HUES48 (cell line): ENCODE data around the gene DRC3.

Experiments used
- H3K27ac ChIP-seq: one replicate; pipeline ENCODE4 v1.7.0; 2013; ENCODE audit warnings: low read depth, low read length, inconsistent platforms
- H3K27me3 ChIP-seq: 2 replicates; pipeline ENCODE4 v1.6.1; 2013; ENCODE audit warnings: mild to moderate bottlenecking, low read length; ENCODE audit not compliant: control insufficient read depth, insufficient read depth
- H3K36me3 ChIP-seq: 2 replicates; pipeline ENCODE4 v1.6.1; 2013; ENCODE audit warnings: low read length; ENCODE audit not compliant: control insufficient read depth, insufficient read depth
- H3K4me1 ChIP-seq: 2 replicates; pipeline ENCODE4 v1.6.1; 2013; ENCODE audit warnings: mild to moderate bottlenecking, low read length; ENCODE audit not compliant: control insufficient read depth, insufficient read depth
- H3K4me3 ChIP-seq: 2 replicates; pipeline ENCODE4 v1.5.1; 2013; ENCODE audit warnings: mild to moderate bottlenecking, low read depth, low read length
- H3K9ac ChIP-seq: 2 replicates; pipeline ENCODE4 v1.6.1; 2013; ENCODE audit warnings: mild to moderate bottlenecking, low read depth, low read length, moderate library complexity
- H3K9me3 ChIP-seq: 2 replicates; pipeline ENCODE4 v1.6.1; 2013; ENCODE audit warnings: low read length; ENCODE audit not compliant: control insufficient read depth, insufficient read depth

DRC3 gene

DNA sequence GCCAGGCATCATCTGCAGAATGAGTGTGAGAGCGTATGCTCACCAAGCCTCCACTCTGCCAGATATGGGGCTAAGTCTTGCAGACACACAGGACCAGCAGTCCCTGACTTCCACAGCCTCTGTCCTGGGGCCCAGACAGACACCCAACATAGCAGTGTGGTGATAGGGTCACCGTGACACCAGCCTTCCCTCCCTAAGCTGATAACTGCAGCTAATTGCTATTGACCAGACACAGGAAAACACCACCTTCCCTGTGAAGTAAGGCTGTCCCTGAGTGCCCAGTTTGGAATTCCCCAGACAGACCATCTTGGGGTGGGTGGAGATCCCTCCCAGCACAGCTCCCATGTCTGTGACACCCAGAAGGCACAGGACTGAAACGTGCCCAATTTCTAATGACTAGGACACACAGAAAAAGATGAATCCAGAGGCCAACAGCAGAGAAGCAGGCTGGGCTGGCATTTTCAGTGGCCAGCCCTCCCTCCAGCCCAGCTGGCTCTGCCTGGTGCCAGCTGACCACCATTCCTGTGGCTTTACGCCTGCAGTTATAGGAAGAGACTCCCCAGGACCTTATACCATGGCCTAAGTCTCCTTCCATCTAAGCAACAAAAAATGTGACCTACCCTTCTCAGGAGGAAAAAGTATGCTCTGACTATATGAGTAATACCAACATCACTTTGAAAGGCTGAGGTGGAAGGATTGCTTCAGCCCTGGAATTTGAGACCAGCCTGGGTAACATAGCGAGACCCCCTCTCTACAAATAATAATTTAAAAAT, 36.0 kb downstream of the DRC3 start:
- no peaks in the 10 kb centered on the region for H3K9me3 ChIP-seq

DNA sequence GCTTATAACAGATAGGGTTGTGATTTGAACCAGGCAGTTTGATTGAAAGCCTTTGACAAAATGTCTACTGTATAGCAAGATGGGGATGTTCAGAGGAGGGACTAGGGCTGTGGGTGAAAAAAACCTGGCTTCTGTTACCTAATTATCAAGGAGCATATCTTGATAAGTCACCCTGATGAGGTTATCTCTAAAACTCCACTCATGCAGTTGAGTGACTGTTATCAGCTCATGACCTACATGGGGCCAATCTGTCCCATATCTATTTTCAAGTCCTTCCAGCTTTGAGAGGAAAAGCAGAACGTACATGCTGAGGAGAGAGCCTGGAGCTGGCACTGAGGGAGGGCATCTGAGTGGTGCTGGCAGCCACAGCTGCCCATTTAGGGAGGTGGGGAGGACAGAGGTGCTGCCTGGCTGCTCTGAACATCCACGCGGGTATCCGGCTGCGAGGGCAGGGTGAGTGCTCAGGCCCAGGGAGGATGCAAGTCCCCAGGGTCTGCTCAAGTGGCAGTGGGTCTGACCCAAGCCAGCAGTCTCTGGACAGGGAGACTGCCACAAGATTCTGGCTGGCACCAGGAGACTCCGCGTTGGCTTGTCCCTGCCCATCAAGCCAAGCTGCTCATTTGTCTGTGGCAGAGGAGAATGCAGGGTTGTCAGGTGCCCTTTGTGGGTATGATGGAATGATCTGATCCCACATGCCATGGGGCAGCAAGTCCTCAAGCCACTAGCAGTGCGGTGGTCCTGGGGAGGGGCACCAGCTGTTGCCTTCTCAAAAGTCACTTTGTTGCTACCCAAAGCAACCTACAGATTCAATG, 37.2 kb downstream of the DRC3 start:
- Histone ChIP-seq H3K4me1 (peaks cover 5% of the 10 kb centered on the region), H3K27me3 (no peaks in the 10 kb centered on the region), H3K9ac (no peak overlapping the region), H3K9me3 (no peaks in the 10 kb centered on the region), H3K27ac (no peak overlapping the region), H3K36me3 (no peaks in the 10 kb centered on the region), H3K4me3 (no peak overlapping the region)

More for the DNA sequence above, 36.0 kb downstream of the DRC3 start:
- Histone ChIP-seq H3K27me3 (no peaks in the 10 kb centered on the region), H3K9ac (no peak overlapping the region), H3K36me3 (no peaks in the 10 kb centered on the region), H3K27ac (no peak overlapping the region), H3K4me1 (peaks cover 5% of the 10 kb centered on the region), H3K4me3 (no peak overlapping the region)

DNA sequence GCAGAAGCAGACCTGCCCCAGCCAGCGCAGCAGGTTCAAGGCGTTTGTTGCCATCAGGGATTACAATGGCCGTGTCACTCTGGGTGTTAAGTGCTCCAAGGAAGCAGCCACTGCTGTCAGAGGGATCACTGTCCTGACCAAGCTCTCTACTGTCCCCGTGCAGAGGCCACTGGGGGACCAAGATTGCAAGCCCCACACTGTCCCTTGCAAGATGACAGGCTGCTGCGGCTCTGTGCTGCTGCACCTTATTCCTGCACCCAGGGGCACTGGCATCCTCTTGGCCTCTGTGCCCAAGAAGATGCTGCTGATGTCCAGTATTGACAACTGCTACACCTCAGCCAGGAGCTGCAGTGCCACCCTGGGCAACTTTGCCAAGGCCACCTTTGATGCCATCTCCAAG, 38.6 kb downstream of the DRC3 start:
- no peak overlapping the region for H3K27ac ChIP-seq
- H3K9me3 ChIP-seq: no peaks in the 10 kb centered on the region
- H3K27me3 ChIP-seq: no peaks in the 10 kb centered on the region
- H3K4me3 ChIP-seq: no peak overlapping the region
- H3K4me1 ChIP-seq: peaks cover 5% of the 10 kb centered on the region
- no peaks in the 10 kb centered on the region; the same call in 1 of the 2 replicates for H3K36me3 ChIP-seq
- no peak overlapping the region for H3K9ac ChIP-seq

DNA sequence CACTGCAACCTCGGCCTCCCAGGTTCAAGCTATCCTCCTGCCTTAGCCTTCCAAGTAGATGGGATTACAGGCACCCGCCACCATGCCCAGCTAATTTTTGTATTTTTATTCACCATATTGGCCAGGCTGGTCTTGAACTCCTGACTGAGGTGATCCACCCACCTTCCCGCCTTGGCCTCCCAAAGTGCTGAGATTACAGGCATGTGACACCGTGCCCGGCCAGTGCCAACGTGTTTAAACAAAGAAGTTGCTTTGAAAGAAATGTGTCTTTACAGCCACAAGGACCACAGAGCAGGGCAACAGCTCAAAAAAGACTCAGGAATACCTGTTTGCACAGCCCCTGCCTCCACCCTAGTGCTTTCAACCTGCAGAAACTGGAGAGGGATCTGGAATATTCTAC, 41.3 kb downstream of the DRC3 start:
- H3K4me3 ChIP-seq: no peak overlapping the region
- H3K9ac ChIP-seq: no peak overlapping the region
- no peaks in the 10 kb centered on the region for H3K4me1 ChIP-seq
- no peaks in the 10 kb centered on the region for H3K9me3 ChIP-seq
- no peak overlapping the region for H3K27ac ChIP-seq
- no peaks in the 10 kb centered on the region for H3K27me3 ChIP-seq
- H3K36me3 ChIP-seq: no peaks in the 10 kb centered on the region; the same call in 1 of the 2 replicates

DNA sequence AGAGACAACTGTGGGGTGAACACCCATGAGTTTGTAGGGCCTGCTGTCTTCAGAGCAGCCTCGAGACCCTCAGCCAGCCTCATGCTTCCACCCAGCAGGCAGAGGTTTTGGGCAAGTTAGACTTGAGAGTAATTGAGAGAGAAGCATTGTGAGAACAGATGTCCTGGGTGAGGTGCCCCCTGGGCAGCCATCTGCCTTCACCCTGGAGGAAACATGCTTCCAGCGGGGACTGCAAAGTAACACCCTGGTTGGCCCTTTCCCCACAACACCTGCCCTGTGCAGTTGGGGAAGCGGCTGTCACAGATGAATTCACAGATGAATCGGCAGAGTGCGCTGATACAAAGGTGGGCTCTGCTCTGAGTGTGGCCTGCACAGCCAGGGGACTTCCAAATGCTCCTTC, 42.9 kb downstream of the DRC3 start:
- no peak overlapping the region for H3K27ac ChIP-seq
- no peaks in the 10 kb centered on the region for H3K9me3 ChIP-seq
- no peaks in the 10 kb centered on the region for H3K27me3 ChIP-seq
- H3K36me3 ChIP-seq: no peaks in the 10 kb centered on the region; the same call in 1 of the 2 replicates
- H3K4me3 ChIP-seq: no peak overlapping the region
- H3K4me1 ChIP-seq: 0 out of 2 replicates have a peak, but pooled peaks cover 5% of the 10 kb centered on the region
- H3K9ac ChIP-seq: no peak overlapping the region

DNA sequence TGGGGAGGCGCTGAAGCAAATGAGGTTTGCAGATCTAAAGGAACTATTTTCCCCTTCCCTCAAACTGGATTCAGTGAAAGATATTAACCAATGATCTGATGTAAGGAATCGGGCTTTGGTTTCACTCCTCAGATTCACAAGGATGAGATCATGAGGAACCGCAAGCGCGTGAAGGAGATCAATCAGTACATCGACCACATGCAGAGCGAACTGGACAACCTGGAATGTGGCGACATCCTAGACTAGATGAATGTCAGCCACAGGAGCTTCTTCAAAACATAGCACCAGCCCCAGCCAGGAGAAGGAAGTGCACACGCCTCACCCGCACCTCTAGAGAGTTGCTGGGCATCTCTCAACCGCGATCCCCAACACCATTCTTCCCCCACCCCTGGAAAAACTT, 43.8 kb downstream of the DRC3 start:
- H3K9me3 ChIP-seq: no peaks in the 10 kb centered on the region
- H3K4me1 ChIP-seq: 0 out of 2 replicates have a peak, but pooled peaks cover 5% of the 10 kb centered on the region
- no peak overlapping the region for H3K27ac ChIP-seq
- H3K27me3 ChIP-seq: no peaks in the 10 kb centered on the region
- H3K36me3 ChIP-seq: no peaks in the 10 kb centered on the region; the same call in 1 of the 2 replicates
- no peak overlapping the region for H3K9ac ChIP-seq
- no peak overlapping the region for H3K4me3 ChIP-seq

DNA sequence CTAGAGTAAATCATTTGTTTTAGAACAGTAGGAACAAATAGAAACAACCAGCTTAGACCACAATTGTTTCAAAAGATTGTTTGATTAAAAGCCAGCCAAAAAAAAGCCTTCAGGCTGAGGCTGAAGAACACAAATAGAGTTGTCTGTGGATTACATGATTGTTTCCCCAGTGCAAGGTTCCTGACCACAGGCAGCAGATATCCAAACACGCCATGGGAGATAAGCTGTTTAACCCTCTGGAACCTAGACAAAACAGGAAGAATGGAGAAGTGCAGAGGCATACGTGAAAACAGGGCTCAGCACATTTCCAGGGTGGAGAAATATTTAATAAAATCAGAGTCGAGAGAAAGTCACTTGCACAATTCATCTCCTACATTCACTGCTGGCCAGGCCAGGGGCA, 45.3 kb downstream of the DRC3 start:
- H3K27ac ChIP-seq: peak overlapping the region; percentile 54
- no peak overlapping the region for H3K9ac ChIP-seq
- H3K36me3 ChIP-seq: no peaks in the 10 kb centered on the region; the same call in 1 of the 2 replicates
- H3K4me1 ChIP-seq: 0 out of 2 replicates have a peak, but pooled peaks cover 5% of the 10 kb centered on the region
- H3K4me3 ChIP-seq: no peak overlapping the region
- H3K9me3 ChIP-seq: no peaks in the 10 kb centered on the region
- H3K27me3 ChIP-seq: no peaks in the 10 kb centered on the region

DNA sequence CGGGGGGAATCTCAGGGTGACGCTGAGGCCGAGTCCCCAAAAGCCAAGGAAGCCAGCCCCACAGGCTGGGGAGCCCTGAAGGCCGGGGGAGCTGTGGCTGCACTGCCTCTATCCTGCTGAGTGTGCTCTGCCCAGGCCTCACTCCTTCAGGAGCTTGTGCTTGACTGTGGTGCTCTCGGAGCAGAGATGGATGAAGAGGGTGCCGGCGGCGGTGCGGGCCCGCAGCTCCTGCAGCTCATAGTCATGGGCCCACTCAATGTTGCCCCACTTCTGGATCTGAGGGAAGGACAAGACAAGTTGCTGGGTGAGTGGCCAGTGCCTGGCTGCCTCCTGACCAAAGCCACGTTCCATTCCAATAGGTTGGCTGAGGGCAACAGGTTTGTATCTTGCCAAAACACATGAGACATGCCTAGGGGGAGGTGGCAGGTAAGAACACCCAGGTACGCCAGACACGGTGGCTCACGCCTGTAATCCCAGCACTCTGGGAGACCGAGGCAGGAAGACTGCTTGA, 45.8 kb downstream of the DRC3 start:
- Histone ChIP-seq H3K27me3 (no peaks in the 10 kb centered on the region), H3K4me1 (0 out of 2 replicates have a peak, but pooled peaks cover 5% of the 10 kb centered on the region), H3K9me3 (no peaks in the 10 kb centered on the region), H3K9ac (no peak overlapping the region), H3K27ac (no peak overlapping the region), H3K36me3 (no peaks in the 10 kb centered on the region; the same call in 1 of the 2 replicates), H3K4me3 (no peak overlapping the region)

DNA sequence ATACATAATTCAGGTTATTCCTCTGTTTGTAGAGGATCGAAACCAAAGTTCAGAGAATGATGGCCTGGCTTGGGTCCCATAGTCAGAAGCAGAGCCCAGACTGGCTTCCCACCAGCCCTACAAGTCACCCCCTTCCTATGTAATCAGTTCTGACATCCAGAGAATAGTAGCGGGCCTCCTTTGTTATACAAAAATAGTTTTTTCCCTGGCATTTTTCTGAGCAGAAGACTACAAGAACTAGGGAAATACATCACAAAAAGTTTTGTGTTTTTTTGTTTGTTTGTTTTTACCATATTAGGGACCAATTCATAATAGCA, 47.1 kb downstream of the DRC3 start:
- H3K4me1 ChIP-seq: 0 out of 2 replicates have a peak, but pooled peaks cover 5% of the 10 kb centered on the region
- no peak overlapping the region for H3K9ac ChIP-seq
- no peak overlapping the region for H3K27ac ChIP-seq
- no peaks in the 10 kb centered on the region; the same call in 1 of the 2 replicates for H3K36me3 ChIP-seq
- no peak overlapping the region for H3K4me3 ChIP-seq
- H3K9me3 ChIP-seq: no peaks in the 10 kb centered on the region
- no peaks in the 10 kb centered on the region for H3K27me3 ChIP-seq

DNA sequence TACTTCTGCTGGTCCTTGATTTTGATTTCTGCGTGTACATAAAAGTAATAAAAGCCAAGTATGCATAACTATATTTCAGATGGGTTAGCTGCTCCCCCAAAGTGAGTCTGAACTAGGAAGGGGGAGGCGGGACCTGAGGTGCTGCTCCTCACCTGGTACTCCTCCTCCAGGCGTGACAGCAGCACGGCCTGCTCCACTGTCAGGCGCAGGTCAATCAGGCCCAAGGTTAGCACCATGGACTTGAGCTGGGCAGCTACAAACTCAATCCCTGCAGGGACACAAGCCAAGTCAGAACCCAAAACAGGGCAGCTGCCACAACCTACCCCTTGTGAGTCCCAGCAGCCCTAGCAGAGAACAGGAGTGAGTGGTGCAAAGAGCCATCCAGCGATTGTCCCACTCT, 48.3 kb downstream of the DRC3 start:
- no peak overlapping the region for H3K9ac ChIP-seq
- H3K9me3 ChIP-seq: no peaks in the 10 kb centered on the region
- no peaks in the 10 kb centered on the region for H3K27me3 ChIP-seq
- H3K36me3 ChIP-seq: no peaks in the 10 kb centered on the region; the same call in 1 of the 2 replicates
- no peak overlapping the region for H3K27ac ChIP-seq
- H3K4me1 ChIP-seq: 0 out of 2 replicates have a peak, but pooled peaks cover 5% of the 10 kb centered on the region
- no peak overlapping the region for H3K4me3 ChIP-seq

DNA sequence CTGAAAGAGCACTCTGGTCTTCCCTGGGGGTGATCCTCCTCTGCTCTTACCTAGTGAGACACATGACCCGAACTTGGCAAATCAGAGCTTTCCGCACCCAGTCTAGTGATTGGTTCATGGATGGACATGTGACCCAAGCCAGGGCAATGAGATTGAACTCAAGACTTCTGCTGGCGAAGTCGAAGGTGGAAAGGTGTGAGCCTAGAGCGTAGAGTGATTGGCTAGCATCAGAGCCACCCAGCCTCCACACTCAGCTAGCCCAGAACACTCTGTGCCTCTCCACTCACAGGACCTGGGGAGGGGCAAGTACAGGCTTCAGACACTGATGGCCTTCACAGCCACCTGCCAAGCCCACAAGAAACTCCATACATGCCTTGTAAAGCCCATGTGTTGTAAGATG, 48.7 kb downstream of the DRC3 start:
- H3K27me3 ChIP-seq: no peaks in the 10 kb centered on the region

More for the DNA sequence above, 48.7 kb downstream of the DRC3 start:
- Histone ChIP-seq H3K9ac (no peak overlapping the region), H3K27ac (no peak overlapping the region), H3K36me3 (no peaks in the 10 kb centered on the region; the same call in 1 of the 2 replicates), H3K4me3 (no peak overlapping the region), H3K9me3 (no peaks in the 10 kb centered on the region), H3K4me1 (0 out of 2 replicates have a peak, but pooled peaks cover 5% of the 10 kb centered on the region)
